Stimulated activated CD4-positive, alpha-beta T cell treated with anti-CD3 and anti-CD28 coated beads, Interleukin-2, amount 100 ng/mL, for 4 hours (primary cell): ENCODE data around the gene ACAP2.

Experiments
- DNase-seq: peaks from one replicate; pipeline ENCODE4 v3.0.0-alpha.2; 2020; ENCODE audit warnings: low read depth

The ACAP2 gene

GRCh38 chr3:195258449-195259153, 184.2 kb downstream of the ACAP2 start:
- no peak for DNase-seq

DNA sequence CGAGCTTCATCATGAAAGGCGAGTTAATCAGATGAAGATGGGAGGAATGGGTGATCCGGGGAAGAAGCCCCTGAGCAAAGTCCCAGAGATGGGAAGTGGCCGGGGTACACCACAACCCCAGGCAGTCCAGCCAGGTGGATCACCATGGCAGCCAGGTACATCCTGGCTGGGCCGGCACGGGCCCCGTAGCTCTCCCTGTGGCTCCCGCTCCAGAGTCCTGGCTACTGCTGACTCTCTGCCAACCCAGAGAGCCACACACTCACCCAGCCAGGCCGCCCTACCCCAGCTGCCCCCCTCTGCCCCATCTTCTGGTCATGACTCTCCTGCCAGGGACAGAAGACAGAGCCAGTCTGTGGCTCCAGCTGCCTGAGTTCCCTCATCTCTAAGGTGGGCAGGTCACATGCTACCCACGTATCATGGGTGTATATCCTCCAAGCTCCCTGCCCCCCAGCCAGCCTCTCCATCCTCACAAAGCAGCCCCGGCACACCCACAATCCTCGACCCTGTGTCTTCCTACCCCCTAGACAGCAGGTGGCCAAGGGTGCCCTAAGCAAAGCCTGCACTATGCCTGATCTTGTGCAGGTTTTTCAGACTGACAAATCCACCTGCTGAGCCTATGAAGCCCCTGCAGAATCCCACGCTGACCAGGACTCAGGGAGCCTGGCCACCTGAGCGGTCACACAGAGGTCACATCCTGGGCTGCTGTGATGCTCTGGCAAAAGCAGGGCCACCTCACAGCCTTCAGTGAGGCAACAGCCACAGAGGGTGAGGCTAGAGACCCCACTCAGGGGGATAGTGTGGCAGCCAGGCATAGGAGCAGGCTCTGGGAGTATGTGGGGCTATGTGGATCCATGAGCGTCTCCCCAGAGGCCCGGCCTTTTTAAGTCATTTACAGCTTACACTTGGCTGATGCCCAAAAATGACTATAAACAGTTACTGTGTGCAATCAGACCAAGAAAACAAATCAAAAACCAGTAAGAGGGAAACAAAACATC, 185.1 kb downstream of the ACAP2 start:
- no peak for DNase-seq

DNA sequence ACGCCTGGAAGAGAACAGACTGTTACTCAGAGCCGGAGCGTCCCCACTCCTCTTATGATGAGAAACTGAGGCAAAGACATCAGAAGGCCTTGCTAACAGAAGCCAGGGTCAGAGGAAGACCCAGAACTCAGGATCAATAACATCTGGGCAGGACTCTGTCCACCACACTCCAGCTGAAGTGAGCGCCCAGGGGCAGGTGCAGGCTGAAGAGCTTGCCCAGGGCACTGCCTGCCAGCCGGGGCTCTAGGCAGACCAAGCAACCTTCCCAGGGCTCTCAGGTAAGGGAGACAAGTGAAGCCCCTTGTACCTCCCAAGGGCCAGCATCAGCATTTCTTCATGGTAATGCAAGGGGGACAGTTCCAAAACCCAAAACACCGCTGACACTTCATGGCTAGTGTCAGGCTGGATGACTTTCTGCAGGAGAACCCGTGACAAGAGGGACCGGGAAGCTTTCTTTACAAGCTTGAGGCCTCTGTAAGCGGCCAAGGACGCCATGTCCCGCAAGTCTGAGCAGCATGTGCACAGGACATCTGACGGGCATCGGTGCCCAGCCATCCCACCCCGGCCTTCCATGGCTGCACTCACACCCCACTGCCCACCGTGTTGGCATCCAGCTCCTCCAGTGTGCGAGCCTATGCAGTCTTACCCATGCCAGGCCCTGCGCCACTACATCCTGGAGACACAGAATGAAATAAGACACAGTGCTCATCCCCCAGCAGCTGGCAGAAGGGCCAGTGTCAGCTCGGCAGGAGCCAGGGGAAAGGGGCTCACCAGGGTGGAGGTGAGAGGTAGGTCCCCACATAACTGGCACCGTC, 186.0 kb downstream of the ACAP2 start:
- no peak for DNase-seq

GRCh38 chr3:195255571-195256501, 187.0 kb downstream of the ACAP2 start:
- no peak for DNase-seq

DNA sequence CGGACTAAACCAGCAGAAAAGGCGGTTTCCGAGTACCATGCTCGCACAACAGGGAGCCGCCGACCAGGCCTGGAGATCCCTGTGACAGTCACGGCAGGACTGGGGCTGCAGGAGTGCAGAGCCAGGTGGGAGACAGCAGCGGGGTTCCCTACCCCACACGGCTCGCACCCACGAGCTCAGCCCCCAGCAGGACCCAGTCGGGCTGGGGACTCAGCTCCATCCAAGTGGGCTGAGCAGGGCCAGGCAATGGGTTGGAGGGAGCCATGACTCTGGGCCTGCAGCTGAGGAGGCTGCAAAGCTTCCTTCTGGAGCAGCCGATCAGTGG, 187.7 kb downstream of the ACAP2 start:
- no peak for DNase-seq

- no peak for DNase-seq
Measured at GRCh38 chr3:195254454-195255175, 188.2 kb downstream of the ACAP2 start.

- no peak for DNase-seq
Measured at GRCh38 chr3:195253923-195254432, 188.8 kb downstream of the ACAP2 start.

GRCh38 chr3:195251336-195252065, 191.3 kb downstream of the ACAP2 start:
- DNase-seq = no peak

DNA sequence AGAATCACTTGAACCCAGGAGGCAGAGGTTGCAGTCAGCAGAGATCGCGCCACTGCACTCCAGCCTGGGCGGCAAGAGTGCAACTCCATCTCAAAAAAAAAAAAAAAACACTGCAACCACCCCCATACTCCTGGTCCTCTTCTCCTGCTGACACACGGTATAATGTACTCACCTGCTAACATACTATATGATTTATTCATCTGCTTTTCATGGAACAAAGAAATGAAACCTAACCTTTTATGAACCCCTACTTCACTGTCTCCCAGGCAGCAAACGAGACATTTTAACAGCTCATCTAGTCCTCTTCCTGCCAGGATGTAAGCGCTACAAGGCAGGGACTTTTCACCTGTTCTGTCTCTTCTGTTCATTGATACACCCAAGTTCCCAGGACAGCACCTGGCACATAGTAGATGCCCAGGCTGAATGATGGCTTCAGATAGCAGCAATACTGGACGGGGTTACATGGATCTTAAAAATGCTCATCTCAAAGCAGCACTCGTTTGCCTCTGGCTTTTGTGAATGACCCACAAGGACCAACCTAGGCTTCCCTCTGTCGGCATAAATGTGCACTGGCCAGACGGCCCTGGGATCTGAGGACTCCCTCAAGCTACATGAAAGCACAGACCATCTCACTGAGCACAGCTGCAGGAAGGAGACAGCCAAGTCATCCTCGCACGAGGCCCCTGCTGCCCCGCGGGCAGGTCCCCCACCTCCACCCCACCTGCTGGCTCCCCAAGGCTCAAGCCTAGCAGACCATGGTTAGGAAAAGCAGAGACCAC, 192.2 kb downstream of the ACAP2 start:
- no peak for DNase-seq

- DNase-seq = no peak
Measured at GRCh38 chr3:195249858-195250464, 192.9 kb downstream of the ACAP2 start.

DNA sequence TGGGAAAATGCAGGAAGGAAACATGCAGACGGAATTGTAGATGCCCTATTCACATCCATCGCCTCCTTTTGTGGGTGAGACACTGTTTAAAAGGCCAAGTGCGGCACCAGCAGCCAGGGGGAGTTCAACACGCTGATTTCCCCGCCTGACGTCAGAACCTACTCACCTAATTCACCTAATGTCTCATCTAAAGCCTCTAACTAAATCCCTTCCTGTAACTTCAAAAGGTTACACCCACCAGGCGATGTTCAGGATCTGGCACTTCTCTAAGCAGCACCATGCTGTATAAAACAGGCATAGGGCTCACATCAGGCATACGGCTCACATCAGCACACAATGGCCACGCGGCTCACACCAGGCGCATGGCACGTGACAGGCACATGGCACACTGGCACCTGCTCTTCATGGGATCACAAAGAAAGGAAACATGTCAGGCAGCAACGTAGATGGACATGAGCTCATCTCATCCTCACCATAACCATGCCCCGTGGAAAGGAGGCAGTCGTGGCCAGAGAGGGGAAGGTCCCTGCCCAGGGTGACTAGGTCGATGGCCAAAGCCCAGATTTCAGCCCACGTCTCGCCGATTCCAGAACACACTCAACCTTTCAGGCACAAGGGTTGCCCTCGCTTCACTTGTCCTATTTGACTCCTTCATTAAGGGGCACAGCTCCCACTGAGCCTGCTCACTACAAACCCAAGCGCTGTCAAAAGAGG, 193.6 kb downstream of the ACAP2 start:
- DNase-seq = no peak

- DNase-seq = no peak
Measured at GRCh38 chr3:195248281-195248680, 194.5 kb downstream of the ACAP2 start.

GRCh38 chr3:195247863-195248189, 195.0 kb downstream of the ACAP2 start:
- DNase-seq = no peak

- no peak for DNase-seq
Measured at GRCh38 chr3:195247086-195247862, 195.5 kb downstream of the ACAP2 start.

- DNase-seq = no peak
Measured at GRCh38 chr3:195246581-195246995, 196.2 kb downstream of the ACAP2 start.

- DNase-seq = no peak
Measured at GRCh38 chr3:195245531-195245951, 197.3 kb downstream of the ACAP2 start.
